ENCODE data around the gene TMEM170A. TPM values are rescaled to one million over a fixed set of nuclear protein-coding genes. Genes with fewer than 3 reads are reported as not detected.

TMEM170A gene
- total and polyA plus RNA-seq, 2 of the 13 experiments (the other 11 are each of a cell fraction or from before 2014, with no cell fraction given): 35.7 to 39.7 TPM

DNA sequence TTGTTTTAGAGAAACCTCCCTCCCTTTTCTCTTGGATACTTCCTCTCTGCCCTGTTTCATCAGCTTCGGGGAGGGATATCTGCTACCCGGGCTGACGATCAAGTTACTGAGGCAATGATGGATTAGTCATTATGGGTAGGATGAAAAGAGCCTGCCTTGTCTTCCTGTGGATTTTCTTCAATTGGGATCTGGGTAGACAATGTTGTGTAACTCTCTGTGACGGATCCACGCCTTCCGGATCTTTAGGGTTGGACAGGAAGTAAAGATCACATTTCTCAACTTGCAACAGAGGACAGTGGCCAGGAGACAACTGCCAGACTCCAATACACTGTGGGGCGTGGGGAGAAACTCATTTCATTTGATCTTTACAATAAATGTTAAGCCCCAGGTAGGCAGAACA, 42.1 kb upstream of the TMEM170A start:
- Histone ChIP-seq H3K9ac (ENCODE audit: insufficient read depth, low read depth, low read length) (no peak overlapping the region), H3K27me3 (ENCODE audit: control insufficient read depth in 1 of 2, insufficient read depth in 2 of 2, low read length in 2 of 2) (peaks cover 0 to 7% of the 10 kb centered on the region in 2 experiments; a peak in 2 of 5 replicates), H3K9me3 (ENCODE audit: low read length) (no peaks in the 10 kb centered on the region), H4K20me1 (ENCODE audit: insufficient read depth, low read length) (no peaks in the 10 kb centered on the region), H3K4me2 (ENCODE audit: low read depth, low read length) (peak overlapping the region; percentile 53), H3K4me3 (replicated peaks in 1 of 3; ENCODE audit: insufficient read depth in 1 of 3, low read depth in 2 of 3, low read length in 3 of 3) (no peak overlapping the region), H2AFZ (ENCODE audit: low read length) (no peak overlapping the region), H3K79me2 (ENCODE audit: insufficient read depth, low read length) (no peaks in the 10 kb centered on the region), H3K36me3 (replicated peaks in 1 of 2; ENCODE audit: control insufficient read depth in 1 of 2, insufficient read depth in 2 of 2, low read length in 2 of 2) (no peaks in the 10 kb centered on the region), H3K4me1 (ENCODE audit: insufficient read depth, low read length) (peaks cover 46% of the 10 kb centered on the region), H3K27ac (ENCODE audit: extremely low read length, insufficient read depth, low read length) (no peak overlapping the region)
- 3% methylated on average over 7 of the region's 7 CpGs for WGBS (ENCODE audit: low lambda C conversion rate)
- BruUV-seq (replicated peaks): no TSS peak
- POLR2A ChIA-PET: interaction anchor here (2.2 kb wide), 1 partner anchor 11 kb away, joined by 8 read pairs; no protein-coding TSS in a partner anchor
- DNase-seq (ENCODE audit: low spot score) (peak; percentile 79), ATAC-seq (peak; percentile 61), FAIRE-seq (peak; percentile 75)
- in situ Hi-C loops (cut with HindIII; ENCODE audit: extremely low pct_ligation_motif_present, low pct_unique_long_range_greater_than_20kb) (no loop called here), intact Hi-C loops (cut with micrococcal nuclease; ENCODE audit: unreplicated experiment) (no loop called here)
- CTCF ChIA-PET (ENCODE audit: low intra/inter-chr PET ratio, low total read pairs): no interaction called here
- TF ChIP-seq HIVEP1 (CRISPR knock-in tag; IDR thresholded peaks at IDR 0.05) (no peak), ATF1 (CRISPR knock-in tag; IDR thresholded peaks at IDR 0.05) (0 out of 2 replicates have a peak, but pooled peaks have one; percentile 18), ZFP1 (CRISPR knock-in tag; IDR thresholded peaks at IDR 0.05) (no peak), KAT8 (CRISPR knock-in tag; IDR thresholded peaks at IDR 0.05) (peak; percentile 79), SMARCC2 (IDR thresholded peaks at IDR 0.05) (no peak), NFIC (IDR thresholded peaks at IDR 0.05; ENCODE audit: low read length) (0 out of 2 replicates have a peak, but pooled peaks have one; percentile 36), CCDC6 (CRISPR knock-in tag; IDR thresholded peaks at IDR 0.05) (0 out of 2 replicates have a peak, but pooled peaks have one; percentile 18), KMT2B (CRISPR knock-in tag; IDR thresholded peaks at IDR 0.05) (no peak), MXD4 (CRISPR knock-in tag; IDR thresholded peaks at IDR 0.05) (no peak), PHF21A (CRISPR knock-in tag; IDR thresholded peaks at IDR 0.05) (peak; percentile 59; the same call in 1 of the 2 replicates), ZNF672 (CRISPR knock-in tag; IDR thresholded peaks at IDR 0.05) (no peak), NR2F6 (IDR thresholded peaks at IDR 0.05) (no peak), NR2F6 (CRISPR knock-in tag; IDR thresholded peaks at IDR 0.05) (peak; percentile 48; the same call in 1 of the 2 replicates), ZMYM2 (CRISPR knock-in tag; IDR thresholded peaks at IDR 0.05) (peak; percentile 63; the same call in 1 of the 2 replicates), THAP11 (CRISPR knock-in tag; IDR thresholded peaks at IDR 0.05) (peak; percentile 57), ZNF629 (CRISPR knock-in tag; conservative IDR thresholded peaks at IDR 0.05) (0 out of 2 replicates have a peak, but pooled peaks have one; percentile 15), ZNF3 (CRISPR knock-in tag; IDR thresholded peaks at IDR 0.05) (no peak)
- TF ChIP-seq, protein P1, sequence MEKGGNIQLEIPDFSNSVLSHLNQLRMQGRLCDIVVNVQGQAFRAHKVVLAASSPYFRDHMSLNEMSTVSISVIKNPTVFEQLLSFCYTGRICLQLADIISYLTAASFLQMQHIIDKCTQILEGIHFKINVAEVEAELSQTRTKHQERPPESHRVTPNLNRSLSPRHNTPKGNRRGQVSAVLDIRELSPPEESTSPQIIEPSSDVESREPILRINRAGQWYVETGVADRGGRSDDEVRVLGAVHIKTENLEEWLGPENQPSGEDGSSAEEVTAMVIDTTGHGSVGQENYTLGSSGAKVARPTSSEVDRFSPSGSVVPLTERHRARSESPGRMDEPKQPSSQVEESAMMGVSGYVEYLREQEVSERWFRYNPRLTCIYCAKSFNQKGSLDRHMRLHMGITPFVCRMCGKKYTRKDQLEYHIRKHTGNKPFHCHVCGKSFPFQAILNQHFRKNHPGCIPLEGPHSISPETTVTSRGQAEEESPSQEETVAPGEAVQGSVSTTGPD (CRISPR knock-in tag; IDR thresholded peaks at IDR 0.05): no peak
- TF ChIP-seq, protein P2, sequence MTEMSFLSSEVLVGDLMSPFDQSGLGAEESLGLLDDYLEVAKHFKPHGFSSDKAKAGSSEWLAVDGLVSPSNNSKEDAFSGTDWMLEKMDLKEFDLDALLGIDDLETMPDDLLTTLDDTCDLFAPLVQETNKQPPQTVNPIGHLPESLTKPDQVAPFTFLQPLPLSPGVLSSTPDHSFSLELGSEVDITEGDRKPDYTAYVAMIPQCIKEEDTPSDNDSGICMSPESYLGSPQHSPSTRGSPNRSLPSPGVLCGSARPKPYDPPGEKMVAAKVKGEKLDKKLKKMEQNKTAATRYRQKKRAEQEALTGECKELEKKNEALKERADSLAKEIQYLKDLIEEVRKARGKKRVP (CRISPR knock-in tag; IDR thresholded peaks at IDR 0.05): peak in 1 of 2 experiments; percentile 96; a peak in 2 of 4 replicates
- TF ChIP-seq, protein P3, sequence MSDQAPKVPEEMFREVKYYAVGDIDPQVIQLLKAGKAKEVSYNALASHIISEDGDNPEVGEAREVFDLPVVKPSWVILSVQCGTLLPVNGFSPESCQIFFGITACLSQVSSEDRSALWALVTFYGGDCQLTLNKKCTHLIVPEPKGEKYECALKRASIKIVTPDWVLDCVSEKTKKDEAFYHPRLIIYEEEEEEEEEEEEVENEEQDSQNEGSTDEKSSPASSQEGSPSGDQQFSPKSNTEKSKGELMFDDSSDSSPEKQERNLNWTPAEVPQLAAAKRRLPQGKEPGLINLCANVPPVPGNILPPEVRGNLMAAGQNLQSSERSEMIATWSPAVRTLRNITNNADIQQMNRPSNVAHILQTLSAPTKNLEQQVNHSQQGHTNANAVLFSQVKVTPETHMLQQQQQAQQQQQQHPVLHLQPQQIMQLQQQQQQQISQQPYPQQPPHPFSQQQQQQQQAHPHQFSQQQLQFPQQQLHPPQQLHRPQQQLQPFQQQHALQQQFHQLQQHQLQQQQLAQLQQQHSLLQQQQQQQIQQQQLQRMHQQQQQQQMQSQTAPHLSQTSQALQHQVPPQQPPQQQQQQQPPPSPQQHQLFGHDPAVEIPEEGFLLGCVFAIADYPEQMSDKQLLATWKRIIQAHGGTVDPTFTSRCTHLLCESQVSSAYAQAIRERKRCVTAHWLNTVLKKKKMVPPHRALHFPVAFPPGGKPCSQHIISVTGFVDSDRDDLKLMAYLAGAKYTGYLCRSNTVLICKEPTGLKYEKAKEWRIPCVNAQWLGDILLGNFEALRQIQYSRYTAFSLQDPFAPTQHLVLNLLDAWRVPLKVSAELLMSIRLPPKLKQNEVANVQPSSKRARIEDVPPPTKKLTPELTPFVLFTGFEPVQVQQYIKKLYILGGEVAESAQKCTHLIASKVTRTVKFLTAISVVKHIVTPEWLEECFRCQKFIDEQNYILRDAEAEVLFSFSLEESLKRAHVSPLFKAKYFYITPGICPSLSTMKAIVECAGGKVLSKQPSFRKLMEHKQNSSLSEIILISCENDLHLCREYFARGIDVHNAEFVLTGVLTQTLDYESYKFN (CRISPR knock-in tag; conservative IDR thresholded peaks at IDR 0.05): peak; percentile 43; the same call in 1 of the 2 replicates
- TF ChIP-seq, protein P4, sequence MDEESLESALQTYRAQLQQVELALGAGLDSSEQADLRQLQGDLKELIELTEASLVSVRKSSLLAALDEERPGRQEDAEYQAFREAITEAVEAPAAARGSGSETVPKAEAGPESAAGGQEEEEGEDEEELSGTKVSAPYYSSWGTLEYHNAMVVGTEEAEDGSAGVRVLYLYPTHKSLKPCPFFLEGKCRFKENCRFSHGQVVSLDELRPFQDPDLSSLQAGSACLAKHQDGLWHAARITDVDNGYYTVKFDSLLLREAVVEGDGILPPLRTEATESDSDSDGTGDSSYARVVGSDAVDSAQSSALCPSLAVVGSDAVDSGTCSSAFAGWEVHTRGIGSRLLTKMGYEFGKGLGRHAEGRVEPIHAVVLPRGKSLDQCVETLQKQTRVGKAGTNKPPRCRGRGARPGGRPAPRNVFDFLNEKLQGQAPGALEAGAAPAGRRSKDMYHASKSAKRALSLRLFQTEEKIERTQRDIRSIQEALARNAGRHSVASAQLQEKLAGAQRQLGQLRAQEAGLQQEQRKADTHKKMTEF (CRISPR knock-in tag; IDR thresholded peaks at IDR 0.05): 0 out of 2 replicates have a peak, but pooled peaks have one; percentile 32
